Body of pancreas (tissue), 4 donors: ENCODE results near the gene PRUNE2. TPM values are rescaled to one million over a fixed set of nuclear protein-coding genes. Genes with fewer than 3 reads are reported as not detected.

ENCODE experiments used
- ATAC-seq: fragments of 150-250 bp; one replicate; pipeline ENCODE4 v1.9.1; 2016
- DNase-seq, 4 donors: peaks; one replicate each; pipeline ENCODE4 v3.0.0-alpha.2; 2019
- H3K27ac ChIP-seq, 4 donors: fragments of 200-600 bp; sonication (generic); 1 replicate in 3 of 4; 2 replicates in 1 of 4; pipeline versions ENCODE4 v1.5.1 to v1.6.1; 2016 to 2019; ENCODE audit warnings: mild to moderate bottlenecking in 1 of 4, mixed read lengths in 1 of 4, moderate library complexity in 1 of 4
- H3K27me3 ChIP-seq, 2 donors: fragments of 200-600 bp; sonication (generic); one replicate each; pipeline ENCODE4 v1.6.0; 2016; ENCODE audit warnings: mild to moderate bottlenecking in 1 of 2
- H3K36me3 ChIP-seq, 2 donors: fragments of 200-600 bp; sonication (generic); replicated peaks in 1 of 2; 2 replicates each; pipeline ENCODE4 v1.5.1; 2016; ENCODE audit warnings: low read depth in 2 of 2; ENCODE audit not compliant: insufficient read depth in 1 of 2
- H3K4me1 ChIP-seq: fragments of 200-600 bp; sonication (generic); one replicate; pipeline ENCODE4 v1.6.0; 2016
- H3K4me3 ChIP-seq, 2 donors: fragments of 200-600 bp; sonication (generic); 1 replicate in 1 of 2; 2 replicates in 1 of 2; pipeline ENCODE4 v1.5.1; 2016 to 2019
- H3K9me3 ChIP-seq, 3 donors: fragments of 200-600 bp; sonication (generic); 1 replicate in 2 of 3; 2 replicates in 1 of 3; pipeline ENCODE4 v1.5.1; 2016
- CTCF ChIP-seq, 7 experiments: fragments of 450-650 bp in 4 of 7; fragments of 200-600 bp in 3 of 7; sonication (generic) in 3 of 7; IDR thresholded peaks; one replicate each; pipeline ENCODE4 v1.5.1; 2016 to 2019; ENCODE audit warnings: antibody characterized with exemption in 7 of 7
- POLR2A ChIP-seq, 3 donors: fragments of 450-650 bp; IDR thresholded peaks; one replicate each; pipeline ENCODE4 v1.6.1; 2016; ENCODE audit warnings: antibody characterized with exemption in 3 of 3, mild to moderate bottlenecking in 2 of 3
- WGBS, 2 donors: methylation state at CpG; one replicate each; pipeline ENCODE4 v1.1.5; 2017; 5-methylcytosine and 5-hydroxymethylcytosine counted together
- intact Hi-C: fragments of 100-400 bp; cut with DNase I; formaldehyde crosslinking; loops from one replicate; pipeline ENCODE4 v1.15.1; 2023
- total RNA-seq, 2 donors: library from RNA; depleted of rRNA; stranded (reverse); fragments of >200 nt; gene quantifications; one replicate each; pipeline ENCODE4 v1.1.0, GENCODE V29; 2016

The PRUNE2 gene
- total RNA-seq, 2 donors from 2014 or later, result 3.9 to 15.2 TPM

- no peak for ATAC-seq
- intact Hi-C loops, result no loop called here
- WGBS, 2 donors, result 58 to 71% methylated on average over 2 of the region's 2 CpGs
- Histone ChIP-seq H3K4me1 (no peaks in the 10 kb centered on the region), H3K36me3 (no peaks in the 10 kb centered on the region), H3K27me3 (no peaks in the 10 kb centered on the region), H3K27ac (no peak overlapping the region), H3K9me3 (no peaks in the 10 kb centered on the region), H3K4me3 (no peak overlapping the region)
- DNase-seq, result no peak
- TF ChIP-seq POLR2A (IDR thresholded peaks at IDR 0.05) (no peak), CTCF (IDR thresholded peaks at IDR 0.05) (no peak)
Observed at GRCh38 chr9:76873821-76874220, 32.1 kb downstream of the PRUNE2 start.

- intact Hi-C loops, result no loop called here
- no peaks in the 10 kb centered on the region for H3K36me3 ChIP-seq
- no peak overlapping the region for H3K4me3 ChIP-seq
- ATAC-seq (no peak), DNase-seq (no peak)
- no peak for TF ChIP-seq CTCF (IDR thresholded peaks at IDR 0.05)
- TF ChIP-seq POLR2A (IDR thresholded peaks at IDR 0.05), result no peak
- no peaks in the 10 kb centered on the region for H3K27me3 ChIP-seq
- no peaks in the 10 kb centered on the region for H3K4me1 ChIP-seq
- H3K9me3 ChIP-seq, result no peaks in the 10 kb centered on the region
- WGBS, 2 donors, result 43 to 60% methylated on average over 13 of the region's 13 CpGs
- H3K27ac ChIP-seq, result no peak overlapping the region
Observed at GRCh38 chr9:76873056-76873792, 32.7 kb downstream of the PRUNE2 start.

- no peaks in the 10 kb centered on the region for H3K27me3 ChIP-seq
- 21 to 22% methylated on average over 13 of the region's 13 CpGs for whole genome bisulfite sequencing, 2 donors
- intact Hi-C loops, result no loop called here
- H3K4me3 ChIP-seq, result no peak overlapping the region
- no peaks in the 10 kb centered on the region for H3K4me1 ChIP-seq
- H3K9me3 ChIP-seq, result no peaks in the 10 kb centered on the region
- DNase-seq (no peak), ATAC-seq (no peak)
- no peaks in the 10 kb centered on the region for H3K36me3 ChIP-seq
- TF ChIP-seq POLR2A (IDR thresholded peaks at IDR 0.05) (no peak), CTCF (IDR thresholded peaks at IDR 0.05) (no peak)
- no peak overlapping the region for H3K27ac ChIP-seq
Observed at GRCh38 chr9:76868897-76869296, 37.0 kb downstream of the PRUNE2 start.

GRCh38 chr9:76866689-76867088 lies 39.2 kb downstream of the PRUNE2 start:
- DNase-seq (no peak), ATAC-seq (no peak)
- intact Hi-C loops, result no loop called here
- Histone ChIP-seq H3K27ac (no peak overlapping the region), H3K36me3 (no peaks in the 10 kb centered on the region), H3K4me3 (no peak overlapping the region), H3K27me3 (no peaks in the 10 kb centered on the region), H3K4me1 (no peaks in the 10 kb centered on the region), H3K9me3 (no peaks in the 10 kb centered on the region)
- WGBS, 2 donors, result 43 to 59% methylated on average over 7 of the region's 7 CpGs
- TF ChIP-seq CTCF (IDR thresholded peaks at IDR 0.05) (no peak), POLR2A (IDR thresholded peaks at IDR 0.05) (no peak)

GRCh38 chr9:76863832-76864231 lies 42.1 kb downstream of the PRUNE2 start:
- intact Hi-C loops, result no loop called here
- H3K4me3 ChIP-seq, result no peak overlapping the region
- TF ChIP-seq CTCF (IDR thresholded peaks at IDR 0.05) (no peak), POLR2A (IDR thresholded peaks at IDR 0.05) (no peak)
- H3K4me1 ChIP-seq, result no peaks in the 10 kb centered on the region
- DNase-seq, result no peak
- no peak overlapping the region for H3K27ac ChIP-seq
- no peaks in the 10 kb centered on the region for H3K9me3 ChIP-seq
- ATAC-seq, result no peak
- H3K36me3 ChIP-seq, result no peaks in the 10 kb centered on the region
- 59 to 66% methylated on average over 3 of the region's 3 CpGs for whole genome bisulfite sequencing, 2 donors
- no peaks in the 10 kb centered on the region for H3K27me3 ChIP-seq
